ENCODE data around the gene CEACAM3. TPM values are rescaled to one million over a fixed set of nuclear protein-coding genes. Genes with fewer than 3 reads are reported as not detected.

Gene CEACAM3
- total RNA-seq, 4 donors from 2014 or later: 0.42 to 1.3 (median 0.99) TPM

GRCh38 chr19:41815301-41815700 is 18.9 kb downstream of the CEACAM3 start:
- Histone ChIP-seq H3K4me1 (no peaks in the 10 kb centered on the region), H3K36me3 (no peaks in the 10 kb centered on the region), H3K9me3 (no peaks in the 10 kb centered on the region), H3K27ac (no peak overlapping the region), H3K4me3 (no peak overlapping the region), H3K27me3 (peaks cover 0 to 25% (median 0%) of the 10 kb centered on the region in 4 donors)
- DNase-seq: no peak
- 72 to 80% methylated on average over 4 of the region's 4 CpGs for WGBS, 2 donors
- intact Hi-C loops (cut with DNase I): no loop called here
- no peak for TF ChIP-seq CTCF (IDR thresholded peaks at IDR 0.05)
- TF ChIP-seq POLR2A (IDR thresholded peaks at IDR 0.05): no peak

GRCh38 chr19:41816761-41817160 is 20.4 kb downstream of the CEACAM3 start:
- H3K27ac ChIP-seq: no peak overlapping the region
- intact Hi-C loops (cut with DNase I): no loop called here
- WGBS, 2 donors: 31 to 44% methylated on average over 2 of the region's 2 CpGs
- H3K4me1 ChIP-seq: no peaks in the 10 kb centered on the region
- TF ChIP-seq CTCF (IDR thresholded peaks at IDR 0.05): no peak
- TF ChIP-seq POLR2A (IDR thresholded peaks at IDR 0.05): no peak
- H3K36me3 ChIP-seq: no peaks in the 10 kb centered on the region
- H3K9me3 ChIP-seq: no peaks in the 10 kb centered on the region
- no peak for DNase-seq
- peaks cover 0 to 30% (median 0%) of the 10 kb centered on the region in 4 donors for H3K27me3 ChIP-seq
- H3K4me3 ChIP-seq: no peak overlapping the region

- no peak for DNase-seq
- H3K4me3 ChIP-seq: no peak overlapping the region
- intact Hi-C loops (cut with DNase I): no loop called here
These were observed 24.8 kb downstream of the CEACAM3 start for GRCh38 chr19:41821003-41821735.

GRCh38 chr19:41837981-41838708 is 41.8 kb downstream of the CEACAM3 start:
- WGBS, 2 donors: 62 to 68% methylated on average over 12 to 13 of the region's 13 CpGs
- no peak for TF ChIP-seq CTCF (IDR thresholded peaks at IDR 0.05)
- TF ChIP-seq POLR2A (IDR thresholded peaks at IDR 0.05): no peak
- no peak for DNase-seq
- Histone ChIP-seq H3K9me3 (no peaks in the 10 kb centered on the region), H3K4me1 (no peaks in the 10 kb centered on the region), H3K36me3 (no peaks in the 10 kb centered on the region), H3K4me3 (no peak overlapping the region), H3K27me3 (peaks cover 0 to 66% (median 0%) of the 10 kb centered on the region in 4 donors), H3K27ac (no peak overlapping the region)
- intact Hi-C loops (cut with DNase I): no loop called here

More at GRCh38 chr19:41821003-41821735, 24.8 kb downstream of the CEACAM3 start:
- Histone ChIP-seq H3K27ac (no peak overlapping the region), H3K36me3 (no peaks in the 10 kb centered on the region), H3K4me1 (no peaks in the 10 kb centered on the region), H3K9me3 (no peaks in the 10 kb centered on the region), H3K27me3 (peaks cover 0 to 43% (median 0%) of the 10 kb centered on the region in 4 donors)
- 32 to 37% methylated on average over 11 of the region's 12 CpGs for WGBS, 2 donors
- no peak for TF ChIP-seq POLR2A (IDR thresholded peaks at IDR 0.05)
- peak; percentile 52 to 86 (median 66) for TF ChIP-seq CTCF (IDR thresholded peaks at IDR 0.05)

- Histone ChIP-seq H3K4me3 (no peak overlapping the region), H3K27ac (no peak overlapping the region), H3K9me3 (no peaks in the 10 kb centered on the region), H3K4me1 (no peaks in the 10 kb centered on the region), H3K36me3 (no peaks in the 10 kb centered on the region), H3K27me3 (peaks cover 0 to 66% (median 0%) of the 10 kb centered on the region in 4 donors)
- intact Hi-C loops (cut with DNase I): no loop called here
- 55 to 63% methylated on average over 1 to 2 of the region's 2 CpGs for WGBS, 2 donors
- DNase-seq: no peak
- TF ChIP-seq POLR2A (IDR thresholded peaks at IDR 0.05): no peak
- TF ChIP-seq CTCF (IDR thresholded peaks at IDR 0.05): no peak
These were observed 42.8 kb downstream of the CEACAM3 start for GRCh38 chr19:41839211-41839610.

Data from esophagus squamous epithelium (tissue), 5 donors.